CD4-positive, alpha-beta T cell (primary cell): ENCODE data around the gene HBB. TPM values are rescaled to one million over a fixed set of nuclear protein-coding genes. Genes with fewer than 3 reads are reported as not detected.

Source experiments
- ATAC-seq: fragments of 200-7000 bp; cut with Tn5 transposase; one replicate; pipeline ENCODE4 v1.10.0; 2022; ENCODE audit warnings: mild to moderate bottlenecking; ENCODE audit not compliant: poor library complexity
- CTCF ChIA-PET: fragments of 350-600 bp; sonication (Branson Sonifier 250); formaldehyde crosslinking; loops from one replicate; lab custom pipeline; 2021; ENCODE audit warnings: antibody characterized with exemption, inconsistent platforms; lab: Charles Lee
- POLR2A ChIA-PET: fragments of 350-600 bp; sonication (Branson Sonifier 250); formaldehyde crosslinking; loops from one replicate; lab custom pipeline; 2021; ENCODE audit warnings: antibody characterized with exemption, inconsistent platforms; lab: Charles Lee
- DNase-seq, 14 experiments: peaks; one replicate each; pipeline ENCODE4 v3.0.0-alpha.2; 2013 to 2020; ENCODE audit warnings: mixed read lengths in 2 of 14
- H3K27ac ChIP-seq, 2 donors: one replicate each; pipeline versions ENCODE4 v1.5.1 to v1.7.0; 2013; ENCODE audit warnings: low read length in 2 of 2, low read depth in 1 of 2, mild to moderate bottlenecking in 1 of 2
- H3K27me3 ChIP-seq, 2 experiments: 1 replicate in 1 of 2; 2 replicates in 1 of 2; pipeline versions ENCODE4 v1.6.1 to v1.7.0; 2013; ENCODE audit warnings: low read length in 2 of 2, control low read depth in 1 of 2, mild to moderate bottlenecking in 1 of 2, moderate library complexity in 1 of 2; ENCODE audit not compliant: insufficient read depth in 2 of 2, control insufficient read depth in 1 of 2
- H3K36me3 ChIP-seq: one replicate; pipeline ENCODE4 v1.6.1; 2013; ENCODE audit warnings: low read length, control low read depth; ENCODE audit not compliant: insufficient read depth
- H3K4me1 ChIP-seq: one replicate; pipeline ENCODE4 v1.6.1; 2013; ENCODE audit warnings: low read length, control low read depth; ENCODE audit not compliant: insufficient read depth
- H3K4me3 ChIP-seq: one replicate; pipeline ENCODE4 v1.5.1; 2013; ENCODE audit warnings: mild to moderate bottlenecking, low read length, moderate library complexity
- H3K9me3 ChIP-seq, 2 experiments: 1 replicate in 1 of 2; 2 replicates in 1 of 2; pipeline versions ENCODE4 v1.6.1 to v1.7.0; 2013; ENCODE audit warnings: low read length in 2 of 2, mild to moderate bottlenecking in 2 of 2, control low read depth in 1 of 2, moderate library complexity in 1 of 2; ENCODE audit not compliant: control insufficient read depth in 1 of 2, insufficient read depth in 1 of 2
- H3K27ac Mint-ChIP-seq: one replicate; pipeline ENCODE4 v1.8.0; 2020; ENCODE audit warnings: mixed read lengths
- H3K27me3 Mint-ChIP-seq: one replicate; pipeline ENCODE4 v1.8.0; 2021; ENCODE audit warnings: mixed read lengths
- H3K36me3 Mint-ChIP-seq: one replicate; pipeline ENCODE4 v1.8.0; 2021; ENCODE audit warnings: low read depth, mixed read lengths
- H3K4me1 Mint-ChIP-seq: one replicate; pipeline ENCODE4 v1.8.0; 2021; ENCODE audit warnings: low read depth, mixed read lengths
- H3K4me3 Mint-ChIP-seq: one replicate; pipeline ENCODE4 v1.8.0; 2020; ENCODE audit warnings: mild to moderate bottlenecking, mixed read lengths
- H3K9me3 Mint-ChIP-seq: one replicate; pipeline ENCODE4 v1.8.0; 2020; ENCODE audit warnings: mixed read lengths
- intact Hi-C, 2 experiments: fragments of 100-400 bp; cut with DNase I in 1 of 2; cut with micrococcal nuclease in 1 of 2; formaldehyde crosslinking; loops; one replicate each; pipeline versions ENCODE4 v1.15.1 to v1.9.0; 2023 to 2025; cut with DNase I, micrococcal nuclease
- total RNA-seq, 174 experiments: library from RNA in 2 of 174; stranded (reverse) in 2 of 174; gene quantifications; one replicate each; pipeline ENCODE4 v1.2.3 and lab custom pipeline; 2021 to 2026
- TF ChIP-seq, protein P1 (sequence below): fragments of 200-600 bp; IDR thresholded peaks from one replicate; pipeline ENCODE4 v1.8.0; 2022; ENCODE audit warnings: antibody characterized with exemption, mild to moderate bottlenecking

The HBB gene
- total RNA-seq, 2 experiments from 2014 or later = 0.45 TPM; not detected in 1

DNA sequence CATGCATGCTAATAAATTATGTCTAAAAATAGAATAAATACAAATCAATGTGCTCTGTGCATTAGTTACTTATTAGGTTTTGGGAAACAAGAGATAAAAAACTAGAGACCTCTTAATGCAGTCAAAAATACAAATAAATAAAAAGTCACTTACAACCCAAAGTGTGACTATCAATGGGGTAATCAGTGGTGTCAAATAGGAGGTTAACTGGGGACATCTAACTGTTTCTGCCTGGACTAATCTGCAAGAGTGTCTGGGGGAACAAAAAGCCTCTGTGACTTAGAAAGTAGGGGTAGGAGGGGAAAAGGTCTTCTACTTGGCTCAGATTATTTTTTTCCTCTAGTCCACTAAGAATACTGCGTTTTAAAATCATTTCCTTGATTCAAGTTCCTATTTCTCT lies 810 bp upstream of the HBB start:
- ATAC-seq = no peak
- intact Hi-C loops = no loop called here
- Mint-ChIP-seq H3K4me3 (no peak overlapping the region), H3K36me3 (no peaks in the 10 kb centered on the region), H3K27ac (no peak overlapping the region), H3K9me3 (no peaks in the 10 kb centered on the region), H3K4me1 (no peaks in the 10 kb centered on the region), H3K27me3 (peaks cover 6% of the 10 kb centered on the region)
- TF ChIP-seq, protein P1, sequence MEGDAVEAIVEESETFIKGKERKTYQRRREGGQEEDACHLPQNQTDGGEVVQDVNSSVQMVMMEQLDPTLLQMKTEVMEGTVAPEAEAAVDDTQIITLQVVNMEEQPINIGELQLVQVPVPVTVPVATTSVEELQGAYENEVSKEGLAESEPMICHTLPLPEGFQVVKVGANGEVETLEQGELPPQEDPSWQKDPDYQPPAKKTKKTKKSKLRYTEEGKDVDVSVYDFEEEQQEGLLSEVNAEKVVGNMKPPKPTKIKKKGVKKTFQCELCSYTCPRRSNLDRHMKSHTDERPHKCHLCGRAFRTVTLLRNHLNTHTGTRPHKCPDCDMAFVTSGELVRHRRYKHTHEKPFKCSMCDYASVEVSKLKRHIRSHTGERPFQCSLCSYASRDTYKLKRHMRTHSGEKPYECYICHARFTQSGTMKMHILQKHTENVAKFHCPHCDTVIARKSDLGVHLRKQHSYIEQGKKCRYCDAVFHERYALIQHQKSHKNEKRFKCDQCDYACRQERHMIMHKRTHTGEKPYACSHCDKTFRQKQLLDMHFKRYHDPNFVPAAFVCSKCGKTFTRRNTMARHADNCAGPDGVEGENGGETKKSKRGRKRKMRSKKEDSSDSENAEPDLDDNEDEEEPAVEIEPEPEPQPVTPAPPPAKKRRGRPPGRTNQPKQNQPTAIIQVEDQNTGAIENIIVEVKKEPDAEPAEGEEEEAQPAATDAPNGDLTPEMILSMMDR = no peak
- ChIA-PET POLR2A (no interaction called here), CTCF (no interaction called here)
- H3K36me3 ChIP-seq = no peaks in the 10 kb centered on the region
- peaks cover 0 to 12% of the 10 kb centered on the region in 2 experiments for H3K9me3 ChIP-seq
- no peaks in the 10 kb centered on the region for H3K4me1 ChIP-seq
- H3K27me3 ChIP-seq = peaks cover 0 to 13% of the 10 kb centered on the region in 2 experiments
- DNase-seq = no peak
- no peak overlapping the region for H3K4me3 ChIP-seq
- no peak overlapping the region for H3K27ac ChIP-seq

- H3K4me3 ChIP-seq = no peak overlapping the region
- ATAC-seq (no peak), DNase-seq (no peak)
- ChIA-PET CTCF (no interaction called here), POLR2A (no interaction called here)
- H3K27ac Mint-ChIP-seq = no peak overlapping the region
- H3K36me3 ChIP-seq = no peaks in the 10 kb centered on the region
- H3K4me1 Mint-ChIP-seq = no peaks in the 10 kb centered on the region
- no peaks in the 10 kb centered on the region for H3K9me3 Mint-ChIP-seq
- H3K27me3 Mint-ChIP-seq = peaks cover 6% of the 10 kb centered on the region
- intact Hi-C loops = no loop called here
- no peak overlapping the region for H3K4me3 Mint-ChIP-seq
- peaks cover 0 to 13% of the 10 kb centered on the region in 2 experiments for H3K27me3 ChIP-seq
- H3K9me3 ChIP-seq = peaks cover 6 to 12% of the 10 kb centered on the region in 2 experiments
- H3K36me3 Mint-ChIP-seq = no peaks in the 10 kb centered on the region
- no peak overlapping the region for H3K27ac ChIP-seq
- TF ChIP-seq, protein P1 = no peak
- no peaks in the 10 kb centered on the region for H3K4me1 ChIP-seq
These were observed 1.4 kb downstream of the HBB start for GRCh38 chr11:5225480-5225871.

DNA sequence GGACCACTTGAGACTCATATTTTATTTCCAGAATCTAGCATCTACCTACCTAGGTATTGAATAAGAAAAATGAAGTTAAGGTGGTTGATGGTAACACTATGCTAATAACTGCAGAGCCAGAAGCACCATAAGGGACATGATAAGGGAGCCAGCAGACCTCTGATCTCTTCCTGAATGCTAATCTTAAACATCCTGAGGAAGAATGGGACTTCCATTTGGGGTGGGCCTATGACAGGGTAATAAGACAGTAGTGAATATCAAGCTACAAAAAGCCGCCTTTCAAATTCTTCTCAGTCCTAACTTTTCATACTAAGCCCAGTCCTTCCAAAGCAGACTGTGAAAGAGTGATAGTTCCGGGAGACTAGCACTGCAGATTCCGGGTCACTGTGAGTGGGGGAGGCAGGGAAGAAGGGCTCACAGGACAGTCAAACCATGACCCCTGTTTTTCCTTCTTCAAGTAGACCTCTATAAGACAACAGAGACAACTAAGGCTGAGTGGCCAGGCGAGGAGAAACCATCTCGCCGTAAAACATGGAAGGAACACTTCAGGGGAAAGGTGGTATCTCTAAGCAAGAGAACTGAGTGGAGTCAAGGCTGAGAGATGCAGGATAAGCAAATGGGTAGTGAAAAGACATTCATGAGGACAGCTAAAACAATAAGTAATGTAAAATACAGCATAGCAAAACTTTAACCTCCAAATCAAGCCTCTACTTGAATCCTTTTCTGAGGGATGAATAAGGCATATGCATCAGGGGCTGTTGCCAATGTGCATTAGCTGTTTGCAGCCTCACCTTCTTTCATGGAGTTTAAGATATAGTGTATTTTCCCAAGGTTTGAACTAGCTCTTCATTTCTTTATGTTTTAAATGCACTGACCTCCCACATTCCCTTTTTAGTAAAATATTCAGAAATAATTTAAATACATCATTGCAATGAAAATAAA lies 2.1 kb downstream of the HBB start:
- ATAC-seq = no peak
- TF ChIP-seq, protein P1 = no peak
- Mint-ChIP-seq H3K36me3 (no peaks in the 10 kb centered on the region), H3K4me1 (no peaks in the 10 kb centered on the region), H3K9me3 (no peaks in the 10 kb centered on the region), H3K4me3 (no peak overlapping the region), H3K27ac (no peak overlapping the region), H3K27me3 (peaks cover 6% of the 10 kb centered on the region)
- ChIA-PET POLR2A (no interaction called here), CTCF (no interaction called here)
- H3K27ac ChIP-seq = no peak overlapping the region
- no peak for DNase-seq
- H3K9me3 ChIP-seq = peaks cover 6 to 12% of the 10 kb centered on the region in 2 experiments
- intact Hi-C loops = no loop called here
- H3K4me1 ChIP-seq = no peaks in the 10 kb centered on the region
- no peaks in the 10 kb centered on the region for H3K36me3 ChIP-seq
- no peak overlapping the region for H3K4me3 ChIP-seq
- H3K27me3 ChIP-seq = peaks cover 0 to 13% of the 10 kb centered on the region in 2 experiments
